ENCODE results near the gene WBP1L. TPM values are rescaled to one million over a fixed set of nuclear protein-coding genes. Genes with fewer than 3 reads are reported as not detected.

WBP1L gene
- total RNA-seq, 3 donors from 2014 or later (not counting 1 experiment from before 2014, with no cell fraction given): 34.6 to 48.4 (median 47.9) TPM

DNA sequence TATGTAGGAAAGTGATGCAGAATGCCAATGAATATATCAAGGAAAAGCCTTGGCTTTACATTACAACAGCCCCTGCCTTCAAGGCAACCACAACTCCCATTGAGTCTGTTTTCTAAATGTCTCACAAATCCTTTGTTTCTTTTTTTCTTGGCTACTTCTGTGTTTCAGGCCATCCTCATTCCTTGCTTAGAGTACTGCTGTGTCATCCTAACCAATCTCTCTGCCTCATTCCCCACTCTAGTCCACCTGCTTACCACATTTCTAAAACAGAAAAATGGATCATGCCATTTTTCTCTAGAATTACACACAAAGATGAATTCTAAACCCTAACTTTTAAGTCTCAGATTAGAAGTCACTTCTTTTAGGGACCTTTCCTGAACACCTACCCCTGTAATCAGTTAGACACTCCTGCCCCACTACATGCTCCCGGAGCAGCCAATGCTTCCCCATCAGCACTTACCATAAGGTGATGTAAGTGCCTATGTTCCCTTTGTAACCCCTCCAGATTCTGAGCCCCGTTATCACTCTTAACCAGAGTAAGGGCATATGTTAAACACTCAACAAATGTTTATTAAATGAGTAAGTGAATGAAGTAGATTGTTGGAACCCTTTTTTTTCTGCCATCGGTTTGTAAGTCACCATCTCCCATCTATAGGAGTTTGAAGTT, 113.1 kb downstream of the WBP1L start:
- Mint-ChIP-seq H3K4me1 (peaks cover 16 to 19% of the 10 kb centered on the region in 2 donors), H3K27ac (no peak overlapping the region), H3K27me3 (ENCODE audit: low read depth in 2 of 2) (no peaks in the 10 kb centered on the region), H3K9me3 (no peaks in the 10 kb centered on the region), H3K4me3 (no peak overlapping the region), H3K36me3 (no peaks in the 10 kb centered on the region)
- ATAC-seq: no peak
- intact Hi-C loops (cut with micrococcal nuclease): no loop called here
- H3K4me3 ChIP-seq (ENCODE audit: low read length): no peak overlapping the region
- TF ChIP-seq CTCF (IDR thresholded peaks at IDR 0.05): no peak
- H3K9me3 ChIP-seq (ENCODE audit: control insufficient read depth, insufficient read depth, low read length): no peaks in the 10 kb centered on the region
- H3K27me3 ChIP-seq (ENCODE audit: control insufficient read depth, insufficient read depth, low read length): no peaks in the 10 kb centered on the region
- peaks cover 7% of the 10 kb centered on the region for H3K36me3 ChIP-seq (ENCODE audit: control insufficient read depth, insufficient read depth, low read length)
- DNase-seq: no peak
- peaks cover 5% of the 10 kb centered on the region for H3K4me1 ChIP-seq (ENCODE audit: control insufficient read depth, insufficient read depth, low read length)
- H3K27ac ChIP-seq (ENCODE audit: low read length): no peak overlapping the region
- WGBS (ENCODE audit: insufficient coverage): 100% methylated on average over 1 of the region's 3 CpGs

DNA sequence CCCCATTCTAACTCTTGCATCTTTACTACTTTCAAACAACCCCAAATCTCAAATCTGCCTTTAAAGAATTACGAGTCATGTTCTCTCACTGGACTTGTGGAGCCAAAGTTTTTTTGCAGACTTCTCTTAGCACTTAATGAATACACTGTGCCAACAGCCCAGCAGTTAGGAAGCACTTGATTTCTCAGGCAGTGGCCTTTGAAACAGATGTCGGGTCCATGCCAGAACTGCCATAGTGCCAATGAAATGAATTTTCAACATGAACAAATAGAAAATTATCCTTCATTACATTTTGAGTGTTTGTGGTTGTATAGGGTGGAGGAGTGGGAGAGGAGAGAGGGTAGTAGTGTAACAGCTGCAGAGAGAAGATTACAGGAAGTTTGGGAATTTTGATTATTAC, 116.2 kb downstream of the WBP1L start:
- DNase-seq: no peak
- TF ChIP-seq CTCF (IDR thresholded peaks at IDR 0.05): no peak
- Histone ChIP-seq H3K9me3 (ENCODE audit: control insufficient read depth, insufficient read depth, low read length) (no peaks in the 10 kb centered on the region), H3K4me1 (ENCODE audit: control insufficient read depth, insufficient read depth, low read length) (no peaks in the 10 kb centered on the region), H3K36me3 (ENCODE audit: control insufficient read depth, insufficient read depth, low read length) (peaks cover 25% of the 10 kb centered on the region), H3K27ac (ENCODE audit: low read length) (no peak overlapping the region), H3K27me3 (ENCODE audit: control insufficient read depth, insufficient read depth, low read length) (no peaks in the 10 kb centered on the region), H3K4me3 (ENCODE audit: low read length) (no peak overlapping the region)
- intact Hi-C loops (cut with micrococcal nuclease): no loop called here
- WGBS (ENCODE audit: insufficient coverage): 100% methylated on average over 2 of the region's 2 CpGs
- no peaks in the 10 kb centered on the region for H3K9me3 Mint-ChIP-seq
- no peak overlapping the region for H3K27ac Mint-ChIP-seq
- no peak overlapping the region for H3K4me3 Mint-ChIP-seq
- no peaks in the 10 kb centered on the region for H3K27me3 Mint-ChIP-seq (ENCODE audit: low read depth in 2 of 2)
- no peak for ATAC-seq
- H3K4me1 Mint-ChIP-seq: peaks cover 7 to 10% of the 10 kb centered on the region in 2 donors
- H3K36me3 Mint-ChIP-seq: peaks cover 6% of the 10 kb centered on the region

- H3K4me3 Mint-ChIP-seq: no peak overlapping the region
- Histone ChIP-seq H3K27ac (ENCODE audit: low read length) (no peak overlapping the region), H3K27me3 (ENCODE audit: control insufficient read depth, insufficient read depth, low read length) (no peaks in the 10 kb centered on the region), H3K36me3 (ENCODE audit: control insufficient read depth, insufficient read depth, low read length) (peaks cover 25% of the 10 kb centered on the region), H3K4me1 (ENCODE audit: control insufficient read depth, insufficient read depth, low read length) (no peaks in the 10 kb centered on the region), H3K9me3 (ENCODE audit: control insufficient read depth, insufficient read depth, low read length) (no peaks in the 10 kb centered on the region), H3K4me3 (ENCODE audit: low read length) (no peak overlapping the region)
- H3K27me3 Mint-ChIP-seq (ENCODE audit: low read depth in 2 of 2): peaks cover under 1 to 1% of the 10 kb centered on the region in 2 donors
- H3K9me3 Mint-ChIP-seq: no peaks in the 10 kb centered on the region
- 96% methylated on average over 2 of the region's 2 CpGs for WGBS (ENCODE audit: insufficient coverage)
- no peak overlapping the region for H3K27ac Mint-ChIP-seq
- DNase-seq (no peak), ATAC-seq (no peak)
- intact Hi-C loops (cut with micrococcal nuclease): no loop called here
- peaks cover under 1% of the 10 kb centered on the region in 2 donors for H3K4me1 Mint-ChIP-seq
- peaks cover 6% of the 10 kb centered on the region for H3K36me3 Mint-ChIP-seq
- TF ChIP-seq CTCF (IDR thresholded peaks at IDR 0.05): no peak
Observed at GRCh38 chr10:102863660-102864059, 119.9 kb downstream of the WBP1L start.

- peaks cover 6% of the 10 kb centered on the region for H3K36me3 Mint-ChIP-seq
- no peak for DNase-seq
- TF ChIP-seq CTCF (IDR thresholded peaks at IDR 0.05): no peak
Observed at GRCh38 chr10:102865620-102866019, 121.9 kb downstream of the WBP1L start.

More at GRCh38 chr10:102865620-102866019, 121.9 kb downstream of the WBP1L start:
- Histone ChIP-seq H3K4me3 (ENCODE audit: low read length) (no peak overlapping the region), H3K9me3 (ENCODE audit: control insufficient read depth, insufficient read depth, low read length) (no peaks in the 10 kb centered on the region), H3K27ac (ENCODE audit: low read length) (no peak overlapping the region), H3K4me1 (ENCODE audit: control insufficient read depth, insufficient read depth, low read length) (peaks cover 5% of the 10 kb centered on the region), H3K36me3 (ENCODE audit: control insufficient read depth, insufficient read depth, low read length) (peaks cover 20% of the 10 kb centered on the region), H3K27me3 (ENCODE audit: control insufficient read depth, insufficient read depth, low read length) (no peaks in the 10 kb centered on the region)
- peaks cover 16 to 17% of the 10 kb centered on the region in 2 donors for H3K27me3 Mint-ChIP-seq (ENCODE audit: low read depth in 2 of 2)
- no peaks in the 10 kb centered on the region for H3K9me3 Mint-ChIP-seq
- WGBS (ENCODE audit: insufficient coverage): no CpG with 5 or more reads among the region's 3 CpGs
- H3K4me3 Mint-ChIP-seq: no peak overlapping the region
- ATAC-seq: no peak
- intact Hi-C loops (cut with micrococcal nuclease): no loop called here
- no peak overlapping the region for H3K27ac Mint-ChIP-seq
- peaks cover 15 to 18% of the 10 kb centered on the region in 2 donors for H3K4me1 Mint-ChIP-seq

All from natural killer cell (primary cell).